Fibroblast of the aortic adventitia (primary cell): ENCODE measurements around the gene ZNF423. TPM values are rescaled to one million over a fixed set of nuclear protein-coding genes. Genes with fewer than 3 reads are reported as not detected.

Source experiments
- DNase-seq: peaks from one replicate; pipeline ENCODE4 v3.0.0-alpha.2; 2010; ENCODE audit warnings: low read depth
- H3K4me3 ChIP-seq: 2 replicates; pipeline ENCODE4 v1.5.1; 2011; ENCODE audit warnings: low read depth, mild to moderate bottlenecking, control low read depth, low read length, moderate library complexity
- total RNA-seq: library from RNA; depleted of rRNA; stranded (reverse); fragments of >200 nt; gene quantifications from 2 replicates; pipeline ENCODE4 v1.2.3, GENCODE V29; 2012; ENCODE audit warnings: low replicate concordance
- TF ChIP-seq, protein P1 (sequence below): IDR thresholded peaks from 2 replicates; pipeline ENCODE4 v1.5.1; 2011; ENCODE audit warnings: mild to moderate bottlenecking, low read length, control low read depth, inconsistent platforms; ENCODE audit not compliant: insufficient read depth

The ZNF423 gene
- total RNA-seq, 1 donor, result 13.5 TPM

DNA sequence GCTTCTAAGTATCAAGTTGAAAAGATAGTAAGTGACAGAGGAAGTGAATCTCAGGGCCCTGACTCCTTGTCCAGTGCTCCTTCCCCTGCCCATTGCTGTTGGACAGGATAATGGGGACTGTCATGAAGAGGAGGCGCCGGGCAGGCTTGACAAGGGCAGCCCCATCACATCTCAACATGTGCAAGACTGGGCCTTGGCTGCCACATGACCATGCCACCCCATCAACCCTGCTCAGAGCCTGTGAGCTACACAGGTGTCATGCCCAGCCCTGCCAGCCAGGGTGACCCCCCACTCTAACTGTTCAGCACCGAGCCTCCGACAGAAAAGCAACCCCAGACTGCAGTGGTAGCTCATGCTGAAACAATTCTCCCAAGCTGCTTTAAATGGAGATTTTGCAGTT lies 310.7 kb downstream of the ZNF423 start:
- TF ChIP-seq, protein P1, sequence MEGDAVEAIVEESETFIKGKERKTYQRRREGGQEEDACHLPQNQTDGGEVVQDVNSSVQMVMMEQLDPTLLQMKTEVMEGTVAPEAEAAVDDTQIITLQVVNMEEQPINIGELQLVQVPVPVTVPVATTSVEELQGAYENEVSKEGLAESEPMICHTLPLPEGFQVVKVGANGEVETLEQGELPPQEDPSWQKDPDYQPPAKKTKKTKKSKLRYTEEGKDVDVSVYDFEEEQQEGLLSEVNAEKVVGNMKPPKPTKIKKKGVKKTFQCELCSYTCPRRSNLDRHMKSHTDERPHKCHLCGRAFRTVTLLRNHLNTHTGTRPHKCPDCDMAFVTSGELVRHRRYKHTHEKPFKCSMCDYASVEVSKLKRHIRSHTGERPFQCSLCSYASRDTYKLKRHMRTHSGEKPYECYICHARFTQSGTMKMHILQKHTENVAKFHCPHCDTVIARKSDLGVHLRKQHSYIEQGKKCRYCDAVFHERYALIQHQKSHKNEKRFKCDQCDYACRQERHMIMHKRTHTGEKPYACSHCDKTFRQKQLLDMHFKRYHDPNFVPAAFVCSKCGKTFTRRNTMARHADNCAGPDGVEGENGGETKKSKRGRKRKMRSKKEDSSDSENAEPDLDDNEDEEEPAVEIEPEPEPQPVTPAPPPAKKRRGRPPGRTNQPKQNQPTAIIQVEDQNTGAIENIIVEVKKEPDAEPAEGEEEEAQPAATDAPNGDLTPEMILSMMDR, result no peak

DNA sequence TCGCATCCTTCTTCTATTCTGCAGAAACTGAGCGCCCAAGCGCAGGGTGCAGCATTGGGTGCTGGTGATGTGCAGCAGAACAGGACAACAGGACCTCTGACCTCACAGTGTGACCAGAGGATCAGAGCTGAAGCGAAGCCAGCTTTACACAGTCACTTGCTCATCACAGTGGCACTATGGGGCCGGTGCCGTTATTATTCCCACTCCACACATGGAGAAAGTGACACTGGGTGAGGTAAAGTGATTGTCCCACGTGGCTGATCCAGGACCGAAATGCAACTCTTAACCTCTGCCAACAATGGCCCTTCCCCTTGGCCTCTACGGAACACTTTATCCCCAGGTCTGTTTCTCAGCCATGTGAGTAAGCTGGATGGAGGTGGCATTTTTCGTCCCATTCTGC lies 311.1 kb downstream of the ZNF423 start:
- no peak overlapping the region for H3K4me3 ChIP-seq
- no peak for DNase-seq
- TF ChIP-seq, protein P1, result no peak

More for the DNA sequence above, 310.7 kb downstream of the ZNF423 start:
- DNase-seq, result no peak
- H3K4me3 ChIP-seq, result no peak overlapping the region

DNA sequence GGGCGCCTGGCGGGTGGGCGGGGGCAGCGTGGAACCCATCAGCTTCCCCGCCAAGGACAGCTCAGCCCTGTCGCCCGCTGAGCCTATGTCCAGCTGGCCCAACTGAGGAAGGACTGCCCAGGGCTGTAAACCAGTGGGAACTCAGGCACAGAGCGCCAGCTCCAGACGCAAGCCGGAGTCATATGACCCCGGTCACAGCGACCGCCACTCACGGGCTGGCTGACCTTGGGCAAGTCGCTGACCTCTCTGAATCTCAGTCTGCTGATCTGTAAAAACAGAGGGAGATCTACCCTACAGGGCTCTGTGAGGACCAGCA lies 312.3 kb downstream of the ZNF423 start:
- TF ChIP-seq, protein P1, result no peak
- no peak for DNase-seq

DNA sequence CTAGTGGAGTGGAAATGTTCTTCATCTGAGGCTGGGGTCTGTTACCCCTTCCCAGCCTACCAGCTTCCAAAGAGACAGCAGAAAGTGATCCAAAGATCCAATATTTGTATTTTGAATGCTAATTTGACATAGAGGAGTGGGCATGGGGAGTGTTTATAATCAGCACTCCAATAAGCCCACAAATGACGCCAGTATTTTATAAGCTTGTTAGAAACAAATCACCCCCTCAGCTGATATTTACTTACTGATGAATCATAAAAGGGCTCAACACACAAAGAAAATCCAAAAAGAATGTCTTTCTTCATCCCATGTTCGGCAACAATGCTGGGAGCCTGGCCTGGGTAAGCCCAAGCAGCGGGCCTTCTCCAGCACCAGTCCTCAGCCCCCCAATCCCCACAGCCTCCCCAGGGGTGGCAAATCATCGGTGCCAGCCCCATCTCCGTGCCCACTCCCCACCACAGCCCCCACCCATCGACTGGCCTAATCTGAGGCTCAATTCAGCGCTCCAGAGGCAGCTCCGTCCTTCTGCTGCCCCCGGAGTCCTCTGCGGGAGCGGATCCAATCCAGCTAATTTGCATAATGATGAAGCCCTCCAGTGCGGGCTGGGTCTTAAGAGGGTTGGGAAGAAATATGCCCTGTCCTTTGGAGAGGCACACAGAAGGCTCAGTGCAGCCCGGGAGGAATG lies 312.8 kb downstream of the ZNF423 start:
- H3K4me3 ChIP-seq, result no peak overlapping the region
- no peak for DNase-seq
- TF ChIP-seq, protein P1, result no peak

More for the DNA sequence above, 312.3 kb downstream of the ZNF423 start:
- H3K4me3 ChIP-seq, result no peak overlapping the region

DNA sequence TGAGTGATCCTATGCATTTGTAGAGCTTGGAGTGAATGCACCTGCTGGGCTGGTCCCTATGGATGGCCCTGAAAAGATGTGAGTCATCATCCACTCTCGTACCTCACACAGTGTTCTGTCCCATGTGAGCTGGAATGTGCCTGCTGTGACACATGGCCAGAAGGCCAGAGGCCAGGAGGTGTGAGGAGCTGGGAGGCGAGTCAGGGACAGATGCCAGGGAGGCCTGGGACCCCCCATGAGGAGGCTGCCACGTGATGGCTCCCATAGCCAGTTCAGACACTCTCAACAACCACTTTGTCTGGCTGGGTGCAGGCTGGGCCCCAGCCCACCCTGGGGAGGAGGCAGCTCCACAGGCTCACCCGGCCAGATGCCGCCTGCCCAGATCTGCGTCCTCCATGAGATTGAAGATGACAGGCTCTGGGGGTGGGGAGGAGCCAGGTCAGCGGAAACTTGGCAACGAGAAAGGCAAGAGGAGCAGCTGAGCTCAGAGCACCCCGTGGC lies 313.5 kb downstream of the ZNF423 start:
- no peak for DNase-seq
- H3K4me3 ChIP-seq, result no peak overlapping the region
- TF ChIP-seq, protein P1, result no peak

DNA sequence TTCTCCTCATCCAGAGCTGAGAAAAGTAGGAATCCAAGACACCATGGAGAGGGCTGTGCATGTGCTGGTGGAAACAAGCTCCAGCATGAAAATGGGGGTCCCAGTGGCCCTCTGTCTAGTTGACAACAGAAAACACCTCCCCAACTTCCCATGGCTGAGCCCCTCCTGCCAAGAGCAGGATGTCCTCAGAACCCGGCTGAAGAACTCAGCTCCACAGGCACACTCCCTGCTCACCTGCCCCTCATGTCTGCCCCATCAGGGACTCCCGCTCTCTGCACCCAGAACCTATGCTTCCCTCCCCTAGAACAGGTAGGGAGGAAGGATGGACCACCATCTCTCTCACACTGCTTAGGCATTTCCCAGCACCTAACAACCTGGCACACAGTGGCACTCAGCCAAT lies 315.1 kb downstream of the ZNF423 start:
- TF ChIP-seq, protein P1, result no peak
- DNase-seq, result no peak
- no peak overlapping the region for H3K4me3 ChIP-seq

DNA sequence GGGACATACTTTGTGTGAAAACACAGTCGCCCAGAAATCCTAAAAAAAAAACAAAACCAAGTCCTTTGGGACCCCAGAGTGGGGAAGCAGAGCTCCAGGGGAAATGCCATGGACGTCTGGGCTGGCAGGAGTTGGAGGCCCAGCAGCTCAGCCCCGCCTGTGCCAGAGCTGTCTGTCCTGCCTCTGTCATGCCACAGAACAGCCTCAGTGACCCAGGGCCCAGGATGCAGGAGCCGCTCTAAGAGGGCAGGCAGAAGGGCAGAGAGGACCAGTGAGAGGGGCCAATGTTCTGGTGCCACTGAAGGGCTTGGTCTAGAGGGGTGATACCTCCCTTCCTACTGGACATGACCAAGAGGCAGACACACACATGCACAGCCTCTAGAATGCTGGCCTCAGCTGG lies 316.2 kb downstream of the ZNF423 start:
- no peak overlapping the region for H3K4me3 ChIP-seq
- TF ChIP-seq, protein P1, result no peak

More for the DNA sequence above, 316.2 kb downstream of the ZNF423 start:
- no peak for DNase-seq
